Keratinocyte (primary cell): ENCODE results near the gene COG3. TPM values are rescaled to one million over a fixed set of nuclear protein-coding genes. Genes with fewer than 3 reads are reported as not detected.

Experiments used
- DNase-seq: peaks from one replicate; pipeline ENCODE4 v3.0.0-alpha.2; 2011; ENCODE audit warnings: low read depth, missing footprints, low spot score
- FAIRE-seq: peaks from 2 replicates; lab custom pipeline; 2011; peaks lifted over from hg19 to GRCh38; lab: Jason Lieb, UNC
- H2AFZ ChIP-seq: 2 replicates; pipeline ENCODE4 v1.6.0; 2012; ENCODE audit warnings: low read length, control low read depth, inconsistent platforms; ENCODE audit not compliant: control insufficient read depth
- H3K27ac ChIP-seq: 2 replicates; pipeline ENCODE4 v1.5.1; 2011; ENCODE audit warnings: low read length; ENCODE audit not compliant: control insufficient read depth, insufficient read depth
- H3K27me3 ChIP-seq: 3 replicates; pipeline ENCODE4 v1.6.0; 2011; ENCODE audit warnings: low read length; ENCODE audit not compliant: control insufficient read depth, insufficient read depth; ENCODE audit errors: extremely low read depth
- H3K36me3 ChIP-seq, 2 experiments: 2 replicates in 1 of 2; 3 replicates in 1 of 2; pipeline ENCODE4 v1.5.1; 2011; ENCODE audit warnings: low read length in 2 of 2, mild to moderate bottlenecking in 1 of 2; ENCODE audit not compliant: control insufficient read depth in 2 of 2, insufficient read depth in 2 of 2; ENCODE audit errors: extremely low read depth in 1 of 2
- H3K4me1 ChIP-seq: 3 replicates; pipeline ENCODE4 v1.5.1; 2011; ENCODE audit warnings: low read length; ENCODE audit not compliant: control insufficient read depth, insufficient read depth; ENCODE audit errors: extremely low read depth
- H3K4me2 ChIP-seq: 3 replicates; pipeline ENCODE4 v1.6.0; 2011; ENCODE audit warnings: low read depth, low read length; ENCODE audit not compliant: control insufficient read depth, insufficient read depth; ENCODE audit errors: extremely low read depth
- H3K4me3 ChIP-seq, 3 experiments: fragments of 200-600 bp in 1 of 3; sonication (generic) in 1 of 3; 2 replicates in 2 of 3; 3 replicates in 1 of 3; pipeline ENCODE4 v1.5.1; 2011 to 2016; ENCODE audit warnings: low read length in 3 of 3, mild to moderate bottlenecking in 3 of 3, control low read depth in 2 of 3, inconsistent platforms in 1 of 3, low read depth in 1 of 3, mixed read lengths in 1 of 3, mixed run types in 1 of 3, moderate library complexity in 1 of 3; ENCODE audit not compliant: control insufficient read depth in 2 of 3, insufficient read depth in 2 of 3; ENCODE audit errors: extremely low read depth in 1 of 3
- H3K79me2 ChIP-seq: 2 replicates; pipeline ENCODE4 v1.6.0; 2012; ENCODE audit warnings: low read length; ENCODE audit not compliant: control insufficient read depth, insufficient read depth
- H3K9ac ChIP-seq: 3 replicates; pipeline ENCODE4 v1.6.0; 2011; ENCODE audit warnings: low read length; ENCODE audit not compliant: control insufficient read depth, insufficient read depth; ENCODE audit errors: extremely low read depth
- H3K9me1 ChIP-seq: 3 replicates; pipeline ENCODE4 v1.6.0; 2011; ENCODE audit warnings: low read length; ENCODE audit not compliant: control insufficient read depth, insufficient read depth; ENCODE audit errors: extremely low read depth
- H3K9me3 ChIP-seq: 2 replicates; pipeline ENCODE4 v1.5.1; 2012; ENCODE audit warnings: low read depth, low read length; ENCODE audit not compliant: control insufficient read depth
- H4K20me1 ChIP-seq: 3 replicates; pipeline ENCODE4 v1.6.0; 2011; ENCODE audit warnings: low read length; ENCODE audit not compliant: control insufficient read depth, insufficient read depth; ENCODE audit errors: extremely low read depth
- CTCF ChIP-seq, 3 experiments: IDR thresholded peaks in 1 of 3; conservative IDR thresholded peaks in 1 of 3; optimal IDR thresholded peaks in 1 of 3; 2 replicates in 2 of 3; 3 replicates in 1 of 3; pipeline versions ENCODE3 to v1.5.1; 2011; ENCODE audit warnings: low read length in 3 of 3, mild to moderate bottlenecking in 3 of 3, moderate library complexity in 2 of 3, control low read depth in 1 of 3, inconsistent platforms in 1 of 3; ENCODE audit not compliant: insufficient read depth in 2 of 3; ENCODE audit errors: extremely low read depth in 1 of 3
- EZH2 ChIP-seq: IDR thresholded peaks from one replicate; pipeline ENCODE4 v1.6.1; 2012; ENCODE audit warnings: inconsistent platforms, mild to moderate bottlenecking, low read length, moderate library complexity
- dilution Hi-C: fragments of 300-500 bp; cut with MboI; formaldehyde crosslinking; loops from one replicate; pipeline ENCODE4 v1.7.0; 2020; ENCODE audit warnings: low sequenced_read_pairs; ENCODE audit not compliant: extremely low pct_ligation_motif_present
- polyA plus RNA-seq, 5 experiments: library from polyadenylated mRNA; depleted of rRNA in 3 of 5; stranded (reverse) in 3 of 5; stranded (forward) in 1 of 5; unstranded in 1 of 5; fragments of >200 nt; gene quantifications; 1 replicate in 1 of 5; 2 replicates in 3 of 5; 3 replicates in 1 of 5; pipeline versions ENCODE4 v1.2.1 to v1.2.3, GENCODE V29; 2011 to 2012; ENCODE audit warnings: missing spikeins in 2 of 5, low read depth in 1 of 5, low replicate concordance in 1 of 5

COG3 gene
- polyA plus RNA-seq, 1 donor (not counting 4 experiments of a cell fraction or from before 2014, with no cell fraction given) = 31.0 TPM

- no peak for DNase-seq
- FAIRE-seq = no peak
- Histone ChIP-seq H3K4me1 (no peaks in the 10 kb centered on the region), H3K9ac (no peak overlapping the region), H3K27me3 (peaks cover 5% of the 10 kb centered on the region), H4K20me1 (no peaks in the 10 kb centered on the region), H3K79me2 (no peaks in the 10 kb centered on the region), H3K9me3 (no peaks in the 10 kb centered on the region), H3K27ac (no peak overlapping the region), H3K36me3 (no peaks in the 10 kb centered on the region), H3K9me1 (no peaks in the 10 kb centered on the region), H3K4me3 (no peak overlapping the region), H3K4me2 (no peak overlapping the region), H2AFZ (no peak overlapping the region)
- no peak for TF ChIP-seq CTCF (optimal IDR thresholded peaks at IDR 0.05 in 1 of 3, IDR thresholded peaks at IDR 0.05 in 1 of 3, conservative IDR thresholded peaks at IDR 0.05 in 1 of 3; ENCODE audit: extremely low read depth in 1 of 3, insufficient read depth in 2 of 3, low read length in 3 of 3)
- no peak for TF ChIP-seq EZH2
- dilution Hi-C loops = no loop called here
Measured at GRCh38 chr13:45565331-45565730, 100.6 kb downstream of the COG3 start.

- no peak overlapping the region for H2AFZ ChIP-seq
- no peak overlapping the region for H3K4me3 ChIP-seq
- H3K4me1 ChIP-seq = no peaks in the 10 kb centered on the region
- DNase-seq (no peak), FAIRE-seq (no peak)
- no peak overlapping the region for H3K27ac ChIP-seq
- dilution Hi-C loops = no loop called here
- no peaks in the 10 kb centered on the region for H3K36me3 ChIP-seq
- no peaks in the 10 kb centered on the region for H3K79me2 ChIP-seq
- no peak overlapping the region for H3K4me2 ChIP-seq
- no peaks in the 10 kb centered on the region for H4K20me1 ChIP-seq
- H3K9me1 ChIP-seq = no peaks in the 10 kb centered on the region
- TF ChIP-seq EZH2 (no peak), CTCF (optimal IDR thresholded peaks at IDR 0.05 in 1 of 3, IDR thresholded peaks at IDR 0.05 in 1 of 3, conservative IDR thresholded peaks at IDR 0.05 in 1 of 3; ENCODE audit: extremely low read depth in 1 of 3, insufficient read depth in 2 of 3, low read length in 3 of 3) (no peak)
- no peak overlapping the region for H3K9ac ChIP-seq
- no peaks in the 10 kb centered on the region for H3K9me3 ChIP-seq
- peaks cover 5% of the 10 kb centered on the region for H3K27me3 ChIP-seq
Measured at GRCh38 chr13:45575146-45575829, 110.5 kb downstream of the COG3 start.
